NCI-H748 (cell line): Measurements from ENCODE around the gene NTMT1.
A peak's percentile ranks its signal among the peaks of the same experiment; 100 is the strongest.

ENCODE experiments used
- DNase-seq: peaks from one replicate; lab custom pipeline; 2025; ENCODE audit not compliant: unreplicated experiment; lab: John Stamatoyannopoulos, UW

NTMT1 gene

DNA sequence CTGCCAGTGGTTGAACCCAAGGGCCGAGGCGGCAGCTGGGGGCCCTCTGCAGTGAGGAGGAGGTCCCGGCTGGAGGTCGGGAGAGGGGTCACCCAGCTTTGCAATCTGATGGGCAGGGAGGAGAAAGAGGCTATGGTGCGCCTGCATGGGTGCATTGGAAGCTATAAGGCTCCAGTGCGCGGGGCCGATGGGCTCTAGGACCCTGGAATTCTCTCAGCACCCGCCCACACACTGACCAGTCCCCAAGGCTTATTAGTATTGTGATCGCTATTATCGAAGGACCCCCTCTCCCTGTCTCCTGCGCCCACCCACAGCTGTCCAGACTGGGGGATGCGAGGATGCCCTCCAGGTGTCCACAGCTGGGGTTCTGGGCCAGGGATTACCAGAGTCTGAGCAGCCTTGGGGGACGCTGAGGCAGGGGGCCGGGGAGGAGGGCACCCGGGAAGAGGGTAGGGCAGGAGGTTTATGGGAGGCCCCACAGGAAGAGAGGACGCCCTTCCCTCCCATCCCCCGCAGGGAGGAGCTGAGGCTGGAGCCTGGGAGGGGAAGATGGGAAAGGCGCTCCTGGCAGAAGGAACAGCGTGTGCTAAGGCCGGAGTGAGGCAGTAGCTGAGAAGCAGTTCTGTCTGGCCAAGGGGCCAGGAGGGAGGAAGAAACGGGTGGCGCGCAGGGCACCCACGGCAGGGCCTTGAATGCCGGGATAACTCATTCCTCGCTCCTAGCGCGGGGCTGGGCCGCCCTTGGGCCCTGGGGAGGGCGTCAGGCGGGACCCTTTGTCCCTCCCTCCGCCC lies 29.2 kb upstream of the NTMT1 start:
- DNase-seq: no peak

DNA sequence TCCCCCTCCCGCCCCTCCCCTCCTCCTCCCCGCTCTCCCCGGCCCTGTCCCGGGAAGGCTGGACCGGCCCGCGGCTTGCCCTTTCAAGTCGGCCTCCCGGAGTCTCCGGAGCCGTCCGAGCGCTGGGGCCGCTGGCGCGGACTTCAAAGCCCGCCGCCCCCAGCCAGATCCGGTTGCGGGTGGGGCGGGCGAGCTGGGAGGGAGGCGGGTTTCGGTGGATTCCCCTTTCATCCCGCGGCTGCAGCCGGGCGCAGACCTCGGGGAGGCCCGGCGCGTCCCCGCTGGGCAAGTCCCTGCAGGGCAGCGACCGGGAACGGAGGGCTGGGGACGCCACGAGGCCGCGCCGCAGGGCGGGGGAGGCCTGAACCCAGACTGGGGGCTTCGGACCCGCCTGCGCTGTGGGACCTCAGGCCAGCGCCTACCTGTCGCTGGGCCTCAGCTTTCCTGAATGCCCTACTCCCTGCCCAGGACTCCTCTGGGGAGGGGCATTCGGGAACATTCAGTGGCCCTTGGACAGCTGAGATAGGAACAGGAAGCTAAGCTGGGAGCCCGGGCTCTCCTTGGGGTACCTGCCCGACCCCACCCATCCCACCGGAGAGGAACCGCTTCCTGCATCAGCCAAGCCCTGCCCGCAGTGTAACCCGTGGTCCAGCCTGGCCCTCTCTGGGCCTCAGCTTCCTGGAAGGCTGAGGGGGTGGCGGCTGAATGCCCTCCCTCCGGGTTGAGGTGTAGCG lies 28.4 kb upstream of the NTMT1 start:
- no peak for DNase-seq

DNA sequence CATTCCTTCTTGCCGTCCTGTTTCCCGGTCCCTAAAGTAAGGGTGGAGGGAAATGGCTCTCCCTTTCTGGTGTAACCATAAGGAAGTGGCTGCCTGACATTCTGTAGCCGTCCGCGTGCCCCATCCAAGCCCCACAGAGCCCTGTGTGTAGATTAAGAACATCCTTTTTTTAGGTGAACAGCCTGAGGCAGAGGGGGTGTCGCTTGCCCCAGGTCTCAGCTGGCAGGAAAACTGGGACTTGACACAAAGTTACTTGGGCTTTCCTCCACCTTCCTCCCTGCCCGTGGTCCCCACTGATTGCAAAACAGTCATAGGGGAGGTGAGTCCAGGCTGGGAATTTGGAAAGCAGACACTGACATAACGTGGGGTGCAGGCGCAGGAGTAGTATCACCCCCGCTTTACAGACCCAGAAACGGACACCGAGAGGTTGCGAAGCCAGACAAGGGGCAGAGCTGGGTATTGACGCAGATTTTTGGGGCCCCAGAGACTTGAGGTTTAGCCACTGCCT lies 27.8 kb upstream of the NTMT1 start:
- no peak for DNase-seq

DNA sequence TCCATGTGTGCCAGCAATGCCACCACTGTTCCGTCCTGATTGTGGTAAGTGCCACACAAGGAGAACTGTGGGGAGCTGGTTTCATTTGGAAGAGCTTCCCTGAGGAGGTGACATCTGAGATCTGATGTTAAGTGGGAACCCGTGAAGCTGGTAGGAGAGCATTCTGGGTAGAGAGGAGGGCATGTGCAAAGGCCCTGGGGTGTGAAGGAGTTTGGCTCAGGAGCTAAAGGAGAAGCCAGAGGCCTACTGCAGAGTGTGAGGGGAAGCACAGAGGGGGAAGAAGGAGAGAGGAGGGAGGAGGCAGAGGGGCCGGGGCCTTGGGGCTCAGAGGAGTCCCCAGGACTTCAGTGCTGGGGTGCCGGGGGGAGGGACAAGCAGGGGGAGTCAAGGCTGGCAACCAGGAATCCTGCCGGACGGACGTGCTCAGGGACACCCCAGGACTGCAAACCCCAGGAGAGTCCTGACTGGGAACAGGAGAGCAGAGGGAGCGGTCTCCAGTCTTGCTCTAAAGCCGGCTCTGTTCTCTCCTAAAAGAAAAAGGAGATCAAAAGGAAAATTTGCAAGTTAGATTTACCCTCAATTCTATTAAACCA lies 24.8 kb upstream of the NTMT1 start:
- no peak for DNase-seq

DNA sequence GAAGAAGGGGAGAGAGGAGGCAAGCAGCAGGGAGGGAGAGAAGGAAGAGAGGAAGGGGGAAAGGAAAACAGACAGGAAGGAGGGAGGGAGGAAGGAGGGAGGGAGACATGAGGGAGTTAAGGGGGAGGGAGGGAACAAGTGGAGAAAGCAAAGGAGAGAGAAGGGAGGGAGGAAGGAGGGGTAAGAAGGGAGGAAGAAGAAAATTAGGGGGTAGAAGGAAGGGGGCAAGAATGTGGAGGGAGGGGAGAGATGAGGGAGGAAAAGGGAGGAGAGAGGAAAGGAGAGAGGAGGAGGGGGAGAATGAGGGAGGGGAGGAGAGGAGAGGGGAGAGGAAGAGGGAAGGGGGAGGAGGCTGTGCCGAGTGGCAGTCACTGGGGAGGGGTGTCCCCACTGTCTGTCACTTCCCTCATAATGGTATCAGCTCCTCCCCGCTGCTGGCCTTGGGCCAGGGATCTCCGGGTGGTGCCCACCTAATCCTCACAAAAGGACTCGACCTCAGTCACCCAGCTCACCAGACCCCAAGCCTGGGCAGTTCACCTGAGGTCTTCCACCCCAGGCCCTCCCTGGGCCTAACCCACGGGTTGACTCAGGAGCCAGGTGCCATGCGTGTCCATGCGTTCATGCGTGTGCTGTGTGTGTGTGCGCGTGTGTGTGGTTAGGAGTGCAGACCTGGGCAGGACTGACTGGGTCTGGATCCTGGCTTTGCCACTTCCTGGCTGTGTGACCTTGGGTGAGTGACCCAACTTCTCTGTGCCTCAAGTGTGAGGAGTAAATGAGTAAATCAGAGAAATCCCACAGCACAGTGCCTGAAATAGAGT lies 23.2 kb upstream of the NTMT1 start:
- no peak for DNase-seq

DNA sequence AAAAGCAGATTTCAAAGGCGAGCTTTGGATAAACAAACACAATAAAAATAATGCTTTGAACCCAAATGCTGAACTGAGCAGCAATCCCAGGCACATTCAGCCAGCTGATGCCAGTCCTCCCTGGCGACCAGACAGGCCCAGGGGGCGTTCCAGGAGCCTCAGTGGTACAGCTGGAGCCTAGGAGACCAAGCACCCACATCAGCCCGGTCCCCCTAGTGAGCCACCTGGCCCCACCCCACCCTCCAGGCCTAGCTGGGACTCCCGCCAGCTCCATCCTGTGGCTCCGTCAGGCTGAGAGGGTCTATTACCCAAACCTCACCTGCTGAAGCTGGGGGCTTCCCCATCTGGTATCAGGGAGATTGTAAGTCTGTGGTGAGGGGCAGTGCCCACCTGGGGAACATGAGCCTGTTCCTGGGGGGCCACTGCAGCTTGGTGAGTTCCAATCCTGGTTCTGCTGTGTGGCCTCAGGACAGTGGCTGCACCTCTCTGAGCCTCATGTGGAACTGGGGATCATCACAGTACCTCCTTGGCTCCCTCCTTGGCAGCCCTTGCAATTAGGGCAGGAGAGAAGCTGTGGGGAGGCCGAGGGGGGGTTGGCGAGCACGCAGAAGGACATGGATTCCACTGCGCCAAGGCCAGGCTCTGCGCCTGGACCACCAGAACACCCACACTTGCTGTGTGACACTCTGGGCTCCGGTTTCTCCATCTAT lies 21.8 kb upstream of the NTMT1 start:
- no peak for DNase-seq

DNA sequence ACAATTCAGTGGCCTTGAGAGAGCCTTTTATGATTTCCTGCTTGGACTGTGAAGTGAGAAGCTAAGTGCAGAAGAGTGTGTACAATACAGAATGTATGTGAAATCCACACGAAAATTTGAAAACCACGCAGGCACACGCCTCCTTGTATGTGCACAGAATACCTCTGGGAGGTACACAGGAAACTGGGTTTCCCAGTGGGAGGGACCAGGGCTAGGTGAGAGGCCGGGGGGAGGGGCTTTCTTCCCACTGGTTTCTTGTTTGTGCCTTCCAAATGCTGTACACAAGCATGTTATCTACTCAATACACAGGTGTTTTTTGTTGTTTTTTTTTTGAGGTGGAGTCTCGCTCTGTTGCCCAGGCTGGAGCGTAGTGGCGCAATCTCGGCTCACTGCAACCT lies 21.2 kb upstream of the NTMT1 start:
- DNase-seq: peak; percentile 17

DNA sequence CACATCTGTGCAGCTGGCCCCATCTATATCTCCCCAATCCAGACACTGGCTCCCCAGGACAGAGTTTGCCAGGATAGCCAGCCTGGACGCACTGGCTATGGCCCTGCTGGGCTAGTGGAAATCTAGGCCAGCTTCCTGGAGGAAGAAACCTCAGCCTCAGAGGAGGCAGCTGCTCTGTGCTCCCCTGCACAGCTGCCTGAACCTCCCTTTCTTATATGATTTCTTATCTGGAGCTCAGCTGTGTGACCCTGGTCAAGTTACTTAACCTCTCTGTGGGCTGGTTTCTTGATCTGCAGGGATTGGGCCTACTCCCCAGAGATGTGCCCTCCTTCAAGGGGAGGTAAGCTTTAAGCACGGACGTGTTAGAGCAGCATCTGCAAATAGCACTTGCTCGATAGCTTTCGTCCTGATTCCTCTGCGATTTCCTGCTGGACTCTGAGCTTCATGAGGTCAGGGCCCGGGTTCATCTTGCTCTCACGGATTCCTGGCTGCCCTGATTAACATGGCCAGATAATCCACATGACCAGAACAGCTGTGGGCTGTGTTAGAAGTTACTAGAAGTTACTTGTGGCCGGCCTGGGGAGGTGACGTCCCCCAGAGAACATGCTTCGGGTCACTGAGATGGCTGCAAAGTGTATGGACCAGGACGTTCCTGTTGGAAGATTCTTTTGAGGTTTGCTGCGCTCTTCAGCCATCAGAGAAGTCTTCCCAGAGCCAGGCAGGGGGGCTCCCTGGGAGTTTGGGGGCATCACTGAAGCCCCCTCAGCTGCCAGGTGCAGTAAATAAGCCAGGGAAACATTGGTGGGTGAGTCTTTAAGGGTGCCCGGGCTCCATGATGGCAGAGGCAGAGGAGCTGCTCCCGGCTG lies 19.6 kb upstream of the NTMT1 start:
- DNase-seq: no peak

DNA sequence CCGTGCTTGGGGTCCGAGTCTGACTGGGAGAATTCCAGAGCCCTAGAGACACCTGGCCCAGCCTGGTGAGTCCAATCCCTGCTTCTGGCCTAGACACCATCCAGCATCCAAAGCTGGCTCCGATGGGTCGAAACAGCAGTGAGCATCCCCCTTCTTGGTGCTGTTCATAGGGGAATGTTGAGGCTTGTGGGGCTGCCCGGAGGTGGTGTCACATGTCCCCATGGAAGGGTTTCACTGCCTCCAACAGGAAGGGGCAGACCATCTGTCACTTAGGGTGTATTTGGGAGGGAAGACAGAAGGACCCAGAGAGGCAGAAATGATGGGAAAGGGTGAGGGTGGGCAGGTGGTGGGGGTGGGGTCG lies 19.0 kb upstream of the NTMT1 start:
- DNase-seq: no peak

DNA sequence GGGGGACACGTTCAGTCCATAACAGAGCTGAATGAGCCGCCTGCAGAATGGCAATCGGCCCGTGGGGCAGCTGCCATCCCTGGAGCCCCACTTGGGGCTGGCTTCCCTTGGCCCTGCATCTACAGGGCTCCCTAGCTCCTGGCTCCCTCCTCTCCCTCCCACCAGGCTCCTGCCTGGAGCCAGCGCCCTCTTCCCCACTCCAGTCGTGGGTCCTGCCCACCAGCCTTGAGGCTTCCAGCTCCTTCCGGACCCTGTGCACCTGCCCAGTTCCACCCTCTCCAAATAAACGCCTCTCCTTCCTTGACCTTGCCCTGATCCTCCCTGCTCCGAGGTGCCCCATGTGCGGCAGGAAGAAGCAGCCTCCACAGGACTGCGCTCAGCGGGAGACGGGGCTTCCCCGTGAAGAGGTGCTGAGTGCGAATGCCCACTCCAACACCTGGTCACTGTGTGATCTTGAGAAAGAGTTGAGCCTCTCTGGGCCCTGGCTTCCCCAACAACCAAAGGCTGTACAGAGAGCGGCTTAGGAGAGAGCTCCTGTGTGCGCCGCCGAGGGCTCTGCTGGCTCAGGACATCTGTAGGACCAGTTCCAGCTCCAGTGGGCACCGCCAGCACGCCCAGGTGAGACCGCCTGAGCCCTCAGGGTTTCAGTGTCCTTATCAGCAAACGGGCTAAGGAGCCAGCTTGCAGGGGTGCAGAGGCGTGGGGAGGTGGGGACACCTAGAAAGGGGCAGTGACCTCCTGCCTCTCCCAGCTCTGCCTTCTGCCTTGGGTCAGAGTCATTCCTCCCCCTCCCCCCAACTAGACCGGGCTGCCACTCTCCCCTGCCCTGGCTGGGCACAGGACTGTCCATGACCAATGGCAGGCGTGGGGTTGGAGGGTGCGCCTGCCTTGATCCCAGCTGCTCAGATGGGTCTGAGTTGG lies 17.1 kb upstream of the NTMT1 start:
- DNase-seq: no peak

DNA sequence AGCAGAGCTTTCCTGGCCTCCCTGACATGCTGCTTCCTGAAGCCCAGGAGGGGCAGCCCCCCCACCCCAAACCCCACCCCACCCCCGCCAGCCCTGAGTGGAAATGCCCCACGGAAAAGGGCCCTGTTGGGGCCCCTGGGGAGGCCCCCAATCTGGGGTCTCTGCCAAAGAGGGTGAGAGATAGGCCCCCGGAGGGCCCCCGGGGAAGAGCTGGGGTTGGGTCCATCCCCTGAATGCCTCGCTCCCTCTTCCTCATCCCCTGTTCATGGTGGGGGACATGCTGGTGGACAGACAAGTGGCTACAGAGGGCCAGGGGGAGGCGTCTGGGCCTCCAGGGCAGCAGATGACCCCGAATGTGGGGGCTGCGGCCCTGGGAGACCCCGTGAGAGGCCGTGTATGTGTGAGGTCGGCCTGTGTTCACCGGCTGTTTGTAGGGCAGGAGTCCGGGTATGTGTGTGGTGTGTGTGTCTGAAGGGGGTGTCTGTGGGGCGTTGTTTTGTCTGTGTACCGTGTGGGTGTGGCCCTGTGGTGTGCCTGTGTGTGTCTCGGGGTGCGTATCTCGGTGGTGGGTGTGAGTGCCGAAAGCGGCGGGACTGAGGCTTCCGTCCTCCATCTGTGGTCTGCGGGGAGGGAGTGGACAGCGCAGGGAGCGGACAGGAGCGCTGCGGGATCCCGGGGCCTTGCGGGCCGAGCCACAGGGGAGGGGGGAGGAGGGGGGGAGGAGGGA lies 16.3 kb upstream of the NTMT1 start:
- no peak for DNase-seq

DNA sequence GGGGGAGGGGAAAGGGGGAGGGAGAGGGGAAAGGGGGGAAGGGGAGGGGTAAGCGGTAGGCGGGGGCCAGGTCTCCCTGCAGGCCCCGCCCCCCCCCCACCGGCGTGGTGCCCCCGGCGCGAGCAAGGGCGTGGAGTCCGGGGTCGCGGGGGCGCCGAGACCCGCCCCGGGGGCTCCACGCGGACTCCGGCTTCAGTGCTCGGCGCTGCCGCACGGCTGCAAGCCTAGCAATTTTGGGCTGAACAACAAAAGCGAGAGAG lies 15.8 kb upstream of the NTMT1 start:
- no peak for DNase-seq

DNA sequence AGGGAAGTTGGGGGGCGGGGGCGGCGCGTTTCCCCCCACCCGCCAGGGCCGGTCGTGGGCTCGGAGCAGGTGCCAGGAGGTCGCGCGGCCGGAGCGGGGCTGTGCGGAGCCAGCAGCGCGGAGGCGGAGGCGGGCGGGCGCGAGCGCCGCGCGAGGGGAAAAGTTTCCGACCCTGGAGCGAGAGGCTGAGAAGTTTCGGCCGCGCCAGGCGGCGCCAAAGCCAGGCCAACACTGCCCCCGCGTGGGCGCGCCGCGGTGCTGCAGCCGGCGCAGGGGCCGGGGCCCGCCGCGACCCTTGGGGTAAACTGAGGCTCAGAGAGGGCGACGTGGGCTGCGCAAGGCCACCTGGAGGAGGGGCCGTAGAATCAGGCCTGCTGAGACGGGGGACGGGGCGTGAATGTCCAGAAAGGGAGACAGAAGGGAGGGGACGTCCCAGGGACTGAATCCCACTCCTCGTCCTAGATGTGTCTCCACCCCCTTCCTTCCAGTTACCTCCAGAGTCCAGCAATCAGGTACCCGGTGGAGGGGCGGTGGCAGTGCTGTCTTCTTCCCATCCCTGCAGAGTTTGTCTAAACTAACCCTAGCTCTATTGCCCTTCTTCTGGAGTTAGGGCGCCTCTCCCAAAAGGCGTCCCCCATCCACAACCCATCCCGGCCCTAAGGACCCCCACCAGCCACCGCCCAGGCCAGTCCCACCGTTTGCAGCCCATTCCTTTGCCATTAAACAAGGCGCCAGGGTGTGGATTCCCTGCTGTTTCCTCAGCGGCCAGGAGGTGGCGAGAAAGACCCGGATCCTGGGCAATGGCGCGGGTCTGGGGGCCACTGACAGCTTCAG lies 15.3 kb upstream of the NTMT1 start:
- peak; percentile 65 for DNase-seq

DNA sequence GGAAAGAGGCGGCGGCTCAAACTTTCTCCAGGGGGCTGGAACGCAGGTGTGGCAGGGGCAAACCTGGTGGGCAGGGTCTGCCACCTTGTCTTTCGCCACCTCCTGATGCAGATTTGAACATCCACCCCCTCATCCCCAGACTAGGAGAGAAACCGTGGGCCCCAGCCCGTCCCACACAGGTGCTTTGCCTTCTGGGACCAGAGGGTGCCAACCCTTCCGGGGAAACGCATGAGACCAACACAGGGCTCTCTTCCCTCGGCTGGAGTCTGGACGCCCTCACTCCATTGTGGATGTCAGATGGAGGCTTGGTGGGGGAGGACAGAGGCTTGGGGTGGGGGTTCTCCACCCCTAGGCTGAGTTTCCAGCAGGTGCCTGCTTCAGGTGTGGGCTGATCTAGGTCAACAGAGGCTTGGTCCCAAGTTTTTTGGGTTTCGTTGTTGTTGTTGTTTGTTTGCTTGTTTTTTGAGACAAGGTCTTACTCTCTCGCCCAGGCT lies 14.6 kb upstream of the NTMT1 start:
- no peak for DNase-seq

DNA sequence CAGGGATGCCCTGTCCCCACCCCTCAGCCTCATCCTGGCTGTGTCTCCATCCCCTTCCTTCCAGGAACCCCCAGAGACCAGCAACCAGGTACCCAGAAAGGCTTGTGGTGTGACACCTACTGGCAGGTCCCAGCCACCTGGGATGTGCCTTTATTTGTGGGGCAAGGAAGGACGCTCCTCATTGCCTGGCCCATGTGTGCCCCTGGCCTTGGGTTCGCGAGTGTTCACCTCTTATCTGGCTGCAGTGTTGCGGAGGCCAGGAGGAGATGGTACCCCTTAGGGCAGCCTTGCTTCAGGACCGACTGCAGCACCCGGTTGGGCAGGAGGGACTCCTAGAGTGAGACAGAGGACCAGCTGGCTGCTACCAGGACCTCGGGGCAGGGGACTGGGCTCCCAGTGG lies 13.8 kb upstream of the NTMT1 start:
- DNase-seq: no peak

DNA sequence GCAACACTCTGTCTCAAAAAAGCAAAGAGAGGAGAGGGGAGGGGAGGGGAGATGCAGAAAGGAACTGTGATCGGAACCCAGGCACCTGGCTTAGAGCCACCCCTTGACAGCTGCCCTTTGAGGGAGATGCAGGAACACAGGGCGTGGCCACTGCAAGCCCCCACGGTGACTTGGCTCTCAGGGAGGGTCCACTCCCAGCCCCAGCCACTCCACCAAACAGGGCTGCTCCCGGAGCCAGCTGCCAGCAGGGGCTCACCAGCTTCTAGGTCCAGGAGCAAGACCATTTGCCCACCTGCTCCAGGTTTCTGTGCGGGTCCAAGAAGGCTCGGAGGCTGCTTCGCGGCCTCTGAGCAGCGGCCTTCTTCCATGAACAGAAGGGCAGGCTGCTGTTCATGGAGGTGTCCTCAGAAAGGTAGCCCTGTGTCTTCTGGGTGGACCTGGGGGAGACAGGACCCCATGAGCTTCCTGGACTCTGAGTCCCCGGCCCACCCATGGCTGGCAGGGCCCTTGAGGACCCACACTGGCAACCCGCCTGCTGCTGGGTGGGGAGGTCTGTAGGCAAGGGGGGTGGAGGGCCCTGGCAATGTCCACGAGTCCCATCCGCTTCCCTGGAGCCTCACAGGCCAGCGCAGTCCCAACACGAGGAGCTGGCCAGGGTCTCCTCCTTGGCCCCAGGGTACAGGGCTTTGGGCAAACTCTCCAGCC lies 13.0 kb upstream of the NTMT1 start:
- DNase-seq: peak; percentile 59
